Adipocyte (in vitro differentiated cells): ENCODE data around the gene TPRG1.
A peak's percentile ranks its signal among the peaks of the same experiment; 100 is the strongest.

Source experiments
- DNase-seq: peaks from one replicate; pipeline ENCODE4 v3.0.0-alpha.2; 2015; ENCODE audit warnings: low read depth
- H3K27me3 ChIP-seq: replicated peaks from 2 replicates; pipeline ENCODE4 v1.7.0; 2013; ENCODE audit warnings: mild to moderate bottlenecking, low read length, moderate library complexity; ENCODE audit not compliant: control insufficient read depth, insufficient read depth
- H3K36me3 ChIP-seq: 2 replicates; pipeline ENCODE4 v1.7.0; 2013; ENCODE audit warnings: low read length, mild to moderate bottlenecking, moderate library complexity; ENCODE audit not compliant: control insufficient read depth, insufficient read depth, severe bottlenecking
- H3K4me1 ChIP-seq: 2 replicates; pipeline ENCODE4 v1.7.0; 2013; ENCODE audit warnings: mild to moderate bottlenecking, low read length, moderate library complexity; ENCODE audit not compliant: control insufficient read depth, insufficient read depth
- H3K4me3 ChIP-seq: 2 replicates; pipeline ENCODE4 v1.7.0; 2013; ENCODE audit warnings: mild to moderate bottlenecking, low read length, moderate library complexity
- H3K9ac ChIP-seq: 2 replicates; pipeline ENCODE4 v1.7.0; 2013; ENCODE audit warnings: mild to moderate bottlenecking, low read length, moderate library complexity
- H3K9me3 ChIP-seq: 2 replicates; pipeline ENCODE4 v1.7.0; 2013; ENCODE audit warnings: mild to moderate bottlenecking, low read length, moderate library complexity; ENCODE audit not compliant: control insufficient read depth

The TPRG1 gene

DNA sequence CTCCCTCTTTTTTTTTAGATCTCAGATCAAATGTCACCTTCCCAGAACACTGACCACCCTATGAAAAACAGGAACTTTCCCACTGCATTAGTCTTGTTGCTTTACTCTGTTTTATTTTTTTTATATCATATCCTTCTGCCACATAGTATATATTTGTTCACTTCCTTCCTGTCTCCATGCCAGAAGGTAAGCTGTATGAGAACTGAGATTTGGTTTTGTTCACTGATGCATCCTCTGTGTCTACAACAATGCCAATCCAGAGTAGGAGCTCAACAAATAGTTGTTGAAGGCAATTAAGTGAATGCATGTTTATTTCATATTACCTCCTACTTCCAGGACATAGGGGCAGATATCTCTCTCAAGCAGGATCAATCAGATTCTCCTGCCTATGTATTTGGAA lies 114.4 kb downstream of the TPRG1 start:
- no peak overlapping the region for H3K4me3 ChIP-seq

DNA sequence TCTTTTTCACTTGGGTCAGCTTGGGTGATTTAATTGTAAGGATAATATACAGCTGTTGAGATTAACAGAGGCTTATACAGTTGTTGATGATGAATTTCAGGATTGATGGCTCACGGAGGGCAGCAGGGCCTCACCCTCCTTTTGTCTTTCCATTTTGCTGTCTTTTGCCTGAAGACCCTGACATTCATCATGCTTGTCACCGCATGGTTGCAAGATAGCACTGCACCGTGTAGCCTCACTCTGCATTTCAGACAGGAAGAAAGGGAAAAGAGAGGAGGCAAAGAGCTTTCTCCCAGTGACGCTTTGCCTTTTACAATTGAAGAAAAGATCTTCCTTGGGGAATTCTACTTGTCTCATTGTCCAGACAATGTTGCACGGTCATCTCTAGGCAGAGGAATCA lies 115.1 kb downstream of the TPRG1 start:
- Histone ChIP-seq H3K9ac (no peak overlapping the region), H3K9me3 (no peaks in the 10 kb centered on the region), H3K27me3 (no peaks in the 10 kb centered on the region), H3K4me3 (no peak overlapping the region), H3K4me1 (no peaks in the 10 kb centered on the region), H3K36me3 (no peaks in the 10 kb centered on the region)
- no peak for DNase-seq

More for the DNA sequence above, 114.4 kb downstream of the TPRG1 start:
- no peak for DNase-seq
- no peaks in the 10 kb centered on the region for H3K36me3 ChIP-seq
- no peak overlapping the region for H3K9ac ChIP-seq
- H3K27me3 ChIP-seq, result no peaks in the 10 kb centered on the region
- no peaks in the 10 kb centered on the region for H3K9me3 ChIP-seq
- no peaks in the 10 kb centered on the region for H3K4me1 ChIP-seq

DNA sequence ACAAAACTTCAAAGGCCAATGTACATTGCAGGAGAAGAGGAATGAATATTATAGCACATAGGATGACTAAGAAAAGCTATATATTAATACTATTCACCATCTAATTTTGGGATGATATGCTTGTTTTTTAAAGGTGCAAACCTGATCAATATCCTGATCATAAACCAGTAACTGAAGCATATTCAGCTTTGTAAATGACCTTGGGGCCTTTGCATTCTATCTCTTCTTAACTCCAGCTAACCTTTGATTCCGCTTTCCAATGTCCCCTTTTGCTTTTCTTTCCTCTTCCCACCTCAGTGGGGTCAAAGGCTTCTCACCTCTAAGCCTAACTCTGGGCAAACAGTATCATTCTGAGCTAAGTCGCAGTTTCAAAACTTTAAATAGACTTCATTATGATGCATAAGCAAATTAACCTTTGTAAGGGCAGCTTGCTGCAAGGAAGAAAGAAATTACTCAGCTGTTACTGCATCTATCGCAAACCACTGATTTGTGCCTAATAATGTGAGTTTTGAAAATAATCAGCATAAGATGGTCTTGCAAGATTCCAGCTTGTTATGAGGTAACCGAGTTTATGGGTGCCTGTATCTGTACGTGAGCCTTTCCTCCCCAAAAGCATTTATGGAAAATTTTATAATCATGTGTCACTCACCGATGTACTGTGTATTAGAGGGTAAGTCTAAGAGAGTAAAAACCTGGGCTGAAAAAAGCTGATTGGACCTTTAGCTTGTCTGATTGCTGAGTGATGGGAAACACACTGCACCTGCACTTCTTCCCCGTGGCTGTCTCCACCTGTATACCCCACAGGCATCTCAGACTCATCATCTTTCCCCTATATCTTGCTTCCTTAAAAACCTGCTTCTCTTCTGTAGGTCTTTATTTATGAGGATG lies 116.8 kb downstream of the TPRG1 start:
- no peak for DNase-seq
- Histone ChIP-seq H3K36me3 (no peaks in the 10 kb centered on the region), H3K4me3 (no peak overlapping the region), H3K4me1 (no peaks in the 10 kb centered on the region), H3K27me3 (no peaks in the 10 kb centered on the region), H3K9ac (no peak overlapping the region), H3K9me3 (no peaks in the 10 kb centered on the region)

DNA sequence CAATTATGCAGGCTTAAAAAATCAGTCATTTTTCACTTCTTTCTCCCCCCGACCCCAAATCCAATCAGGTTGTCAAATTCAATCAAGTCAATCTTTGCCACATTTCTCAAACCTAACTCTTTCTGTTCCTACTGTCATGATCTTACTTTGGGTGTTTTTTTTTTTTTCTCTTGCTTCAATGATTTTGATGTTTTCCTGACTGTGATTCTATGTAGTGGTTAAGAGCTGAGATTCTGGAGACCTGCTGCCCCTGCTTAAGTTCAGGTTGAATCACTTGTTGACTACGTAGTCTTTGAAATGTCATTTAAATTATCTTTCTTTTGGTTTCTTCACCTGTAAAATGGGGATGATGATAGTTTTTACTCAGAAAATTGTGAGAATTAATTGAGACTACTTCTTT lies 117.5 kb downstream of the TPRG1 start:
- Histone ChIP-seq H3K4me3 (no peak overlapping the region), H3K27me3 (no peaks in the 10 kb centered on the region), H3K9ac (no peak overlapping the region), H3K9me3 (no peaks in the 10 kb centered on the region), H3K4me1 (no peaks in the 10 kb centered on the region), H3K36me3 (no peaks in the 10 kb centered on the region)
- no peak for DNase-seq

DNA sequence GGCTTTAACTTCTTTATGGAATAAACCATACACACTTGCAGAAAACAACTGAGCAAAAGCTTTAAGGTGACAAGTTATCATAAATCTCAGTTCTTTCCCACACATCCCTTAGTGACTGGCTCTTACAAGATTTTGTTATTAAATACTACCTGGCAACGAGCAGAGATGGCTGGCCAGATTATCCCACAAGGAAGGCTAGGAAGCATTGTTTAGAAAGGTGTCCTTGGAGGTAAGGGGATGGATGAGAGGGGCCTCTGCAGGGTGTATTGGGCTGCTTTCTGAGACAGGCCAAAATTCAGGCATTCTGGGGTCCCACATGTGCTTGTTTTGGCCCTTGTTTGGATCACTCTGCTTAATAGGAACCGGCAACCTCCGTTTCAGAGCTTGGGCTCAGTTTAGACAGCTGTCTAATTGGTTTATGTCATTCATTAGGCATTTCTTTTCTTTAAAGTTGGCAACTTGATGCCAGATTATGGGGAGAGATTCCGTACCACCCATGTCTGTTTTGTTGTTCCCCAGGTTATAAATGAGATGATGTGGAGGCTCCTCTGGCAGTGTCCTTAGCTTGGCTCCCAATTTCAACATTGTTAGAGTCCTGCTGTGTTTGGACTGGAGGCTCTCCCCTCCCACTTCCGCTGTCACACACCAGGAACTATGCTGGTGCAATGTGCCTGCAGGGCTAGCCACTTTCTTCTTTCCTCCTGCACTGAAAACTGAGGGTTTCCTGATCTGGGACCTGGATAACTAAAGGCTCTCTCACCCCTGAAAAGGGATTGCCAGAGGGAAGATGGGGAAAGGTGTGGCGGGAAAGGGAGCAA lies 121.1 kb downstream of the TPRG1 start:
- Histone ChIP-seq H3K36me3 (peaks cover 6% of the 10 kb centered on the region), H3K9ac (no peak overlapping the region), H3K4me1 (no peaks in the 10 kb centered on the region), H3K27me3 (no peaks in the 10 kb centered on the region), H3K4me3 (no peak overlapping the region), H3K9me3 (no peaks in the 10 kb centered on the region)
- DNase-seq, result no peak

DNA sequence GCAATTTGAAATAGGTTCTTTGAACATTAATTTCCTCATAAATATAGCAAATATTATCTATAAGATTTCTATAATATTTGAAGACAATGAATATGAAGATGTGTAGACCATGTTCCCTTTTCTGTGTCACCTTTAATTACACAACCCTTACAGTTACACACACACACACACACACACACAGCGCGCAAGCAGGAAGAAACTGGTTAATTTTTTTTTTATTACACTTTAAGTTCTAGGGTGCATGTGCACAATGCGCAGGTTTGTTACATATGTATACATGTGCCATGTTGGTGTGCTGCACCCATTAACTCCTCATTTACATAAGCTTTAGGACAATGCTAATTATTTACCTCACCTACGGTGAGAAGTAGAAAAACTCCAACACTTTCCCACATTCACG lies 122.9 kb downstream of the TPRG1 start:
- H3K9me3 ChIP-seq, result no peaks in the 10 kb centered on the region
- no peaks in the 10 kb centered on the region for H3K27me3 ChIP-seq
- H3K36me3 ChIP-seq, result peaks cover 6% of the 10 kb centered on the region
- H3K4me3 ChIP-seq, result no peak overlapping the region
- H3K4me1 ChIP-seq, result no peaks in the 10 kb centered on the region
- DNase-seq, result no peak
- H3K9ac ChIP-seq, result no peak overlapping the region

DNA sequence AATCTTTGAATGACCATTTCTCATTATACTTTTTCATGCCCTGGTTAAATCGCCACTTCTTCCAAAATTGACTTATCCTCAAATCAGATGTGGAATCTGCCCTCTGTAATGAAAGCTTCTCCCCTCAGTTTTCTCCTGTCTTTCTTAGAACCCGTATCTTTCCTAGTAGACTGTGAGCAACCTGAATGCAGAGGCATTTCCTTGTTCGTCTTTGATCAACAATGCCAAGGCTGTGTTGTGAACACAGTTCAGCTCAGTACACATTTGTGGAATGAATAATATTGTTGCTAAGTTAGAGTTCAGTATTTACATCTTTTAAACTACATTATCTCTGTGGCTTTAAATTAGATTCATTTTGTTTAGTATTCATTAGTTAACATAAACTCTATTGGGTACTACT lies 123.3 kb downstream of the TPRG1 start:
- Histone ChIP-seq H3K4me3 (no peak overlapping the region), H3K9me3 (no peaks in the 10 kb centered on the region), H3K36me3 (peaks cover 6% of the 10 kb centered on the region), H3K27me3 (no peaks in the 10 kb centered on the region), H3K4me1 (no peaks in the 10 kb centered on the region), H3K9ac (no peak overlapping the region)
- no peak for DNase-seq

DNA sequence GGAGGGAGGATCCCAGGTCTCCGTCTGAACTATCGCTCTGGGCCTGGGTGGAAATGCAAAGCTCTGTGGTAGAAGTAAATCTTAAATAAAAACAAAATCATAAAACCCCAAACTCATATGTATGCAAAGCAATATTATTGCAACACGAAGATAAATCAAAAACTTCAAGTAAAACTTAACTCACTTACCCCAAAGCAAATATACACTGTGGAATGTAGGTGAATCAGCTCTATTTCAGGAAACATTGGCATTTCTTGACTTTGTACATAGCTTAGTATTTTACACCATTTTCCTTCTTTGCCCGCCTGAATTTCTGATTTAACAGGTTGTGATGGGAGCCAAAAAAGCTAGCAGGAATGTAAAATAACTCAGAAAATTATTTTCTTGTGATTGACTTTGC lies 126.2 kb downstream of the TPRG1 start:
- Histone ChIP-seq H3K9me3 (no peaks in the 10 kb centered on the region), H3K9ac (no peak overlapping the region), H3K36me3 (peaks cover 6% of the 10 kb centered on the region), H3K4me3 (no peak overlapping the region), H3K4me1 (no peaks in the 10 kb centered on the region), H3K27me3 (no peaks in the 10 kb centered on the region)
- no peak for DNase-seq

DNA sequence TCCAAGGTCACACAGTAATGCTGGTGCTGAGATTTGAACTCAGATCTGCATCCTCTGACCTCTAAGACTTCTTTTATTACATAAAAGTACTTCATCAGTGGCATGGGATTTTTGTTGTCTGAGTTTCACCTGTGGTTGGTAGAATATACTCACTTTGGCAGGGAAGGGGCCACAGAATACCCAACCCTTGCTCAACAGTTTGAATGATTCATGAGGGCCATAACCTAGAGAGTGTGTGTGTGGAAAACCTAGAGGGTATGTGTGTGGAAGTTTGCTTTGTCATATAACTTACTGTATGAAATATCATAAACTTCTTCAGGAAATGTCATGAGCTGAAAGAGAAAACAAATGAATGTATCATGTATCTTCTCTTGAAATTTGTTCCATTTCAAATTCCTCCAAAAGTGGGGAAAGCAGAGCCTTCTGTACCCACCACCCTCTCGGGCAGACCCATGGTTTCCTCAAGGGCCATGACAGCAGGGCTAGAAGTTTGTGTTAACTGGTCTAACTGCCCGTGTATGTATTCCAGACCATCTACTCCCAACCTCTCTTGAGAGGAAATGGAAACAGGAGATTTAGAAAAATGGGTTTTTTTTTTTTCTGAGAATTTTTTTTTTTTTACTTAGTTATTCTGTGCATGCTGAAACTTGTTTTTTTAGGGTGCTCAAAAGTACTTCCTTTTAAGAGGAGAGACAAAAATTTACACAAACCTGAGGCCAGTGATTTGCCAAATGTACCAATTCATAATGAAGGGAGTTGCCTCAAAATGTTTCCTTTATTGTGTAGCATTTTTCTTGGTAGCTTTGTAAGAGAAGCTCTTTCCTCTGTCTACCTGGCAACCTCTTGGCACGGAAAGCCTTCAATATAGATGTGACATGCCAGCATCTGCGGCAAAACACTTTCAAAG lies 127.0 kb downstream of the TPRG1 start:
- H3K27me3 ChIP-seq, result no peaks in the 10 kb centered on the region
- H3K36me3 ChIP-seq, result peaks cover 6% of the 10 kb centered on the region
- DNase-seq, result peak; percentile 13
- H3K4me3 ChIP-seq, result no peak overlapping the region
- H3K9me3 ChIP-seq, result no peaks in the 10 kb centered on the region
- no peak overlapping the region for H3K9ac ChIP-seq
- no peaks in the 10 kb centered on the region for H3K4me1 ChIP-seq

DNA sequence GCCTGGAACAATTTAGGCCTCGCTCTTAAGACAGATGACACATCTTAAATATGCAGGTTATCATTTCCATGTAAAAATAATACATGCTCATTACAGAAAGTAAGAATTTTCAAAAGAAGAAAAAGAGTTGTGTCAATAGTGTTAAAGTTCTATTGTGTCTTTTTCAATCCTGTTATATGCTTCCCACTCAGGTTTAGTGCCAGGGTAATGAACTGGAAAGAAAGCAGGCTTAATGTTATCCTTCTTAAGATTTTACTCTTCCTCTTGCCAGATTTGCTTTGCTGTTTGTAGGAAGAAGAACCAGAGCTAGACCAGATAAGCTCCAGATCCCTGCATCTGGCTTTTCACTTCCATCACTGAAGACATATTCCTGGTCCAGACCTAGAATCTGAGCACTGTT lies 128.6 kb downstream of the TPRG1 start:
- Histone ChIP-seq H3K27me3 (no peaks in the 10 kb centered on the region), H3K9me3 (no peaks in the 10 kb centered on the region), H3K4me1 (peaks cover 5% of the 10 kb centered on the region), H3K4me3 (no peak overlapping the region), H3K9ac (no peak overlapping the region), H3K36me3 (peaks cover 6% of the 10 kb centered on the region)
- DNase-seq, result no peak

DNA sequence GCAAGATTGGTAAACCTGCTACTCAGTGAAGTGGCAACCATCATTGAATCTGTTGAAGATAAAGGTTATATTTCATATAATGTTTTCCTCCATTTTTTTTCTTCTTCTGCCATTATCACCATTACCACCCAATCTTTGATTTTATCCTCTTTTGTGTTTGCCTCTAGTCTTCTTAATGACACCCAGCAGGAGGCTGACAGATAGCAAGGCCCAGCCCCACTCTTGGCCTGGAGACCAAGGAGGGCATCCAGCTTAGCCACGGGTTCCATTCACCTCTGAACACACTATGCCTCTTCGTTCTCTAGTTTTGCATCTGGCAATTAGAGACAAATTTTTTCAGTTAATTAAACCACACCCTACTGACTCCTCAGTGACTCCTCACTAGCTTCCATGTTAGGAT lies 129.7 kb downstream of the TPRG1 start:
- no peaks in the 10 kb centered on the region for H3K27me3 ChIP-seq
- H3K36me3 ChIP-seq, result peaks cover 6% of the 10 kb centered on the region
- no peak overlapping the region for H3K4me3 ChIP-seq
- peaks cover 5% of the 10 kb centered on the region for H3K4me1 ChIP-seq
- DNase-seq, result no peak
- H3K9me3 ChIP-seq, result no peaks in the 10 kb centered on the region
- no peak overlapping the region for H3K9ac ChIP-seq
